Aorta (tissue), 5 donors: ENCODE measurements around the gene RNF10. TPM values are rescaled to one million over a fixed set of nuclear protein-coding genes. Genes with fewer than 3 reads are reported as not detected.
"Not testable (repeated sequence)": the region's sequence is repeated elsewhere in the genome, so short reads cannot be mapped to it uniquely, and the experiment has no call there.

Source experiments
- ATAC-seq: fragments of 200-7000 bp; cut with Tn5 transposase; one replicate; pipeline ENCODE4 v1.9.1; 2022; ENCODE audit warnings: moderate library complexity; ENCODE audit not compliant: low FRiP score
- DNase-seq, 2 donors: peaks; one replicate each; pipeline ENCODE4 v3.0.0-alpha.2; 2020
- H3K27ac ChIP-seq, 2 donors: one replicate each; pipeline ENCODE4 v1.5.1; 2013; ENCODE audit warnings: low read length in 2 of 2, mild to moderate bottlenecking in 2 of 2, moderate library complexity in 2 of 2, control low read depth in 1 of 2, inconsistent platforms in 1 of 2, low read depth in 1 of 2
- H3K27me3 ChIP-seq, 2 donors: one replicate each; pipeline ENCODE4 v1.6.1; 2013; ENCODE audit warnings: control low read depth in 1 of 2, low read length in 1 of 2, mild to moderate bottlenecking in 1 of 2, moderate library complexity in 1 of 2; ENCODE audit not compliant: insufficient read depth in 2 of 2, control insufficient read depth in 1 of 2
- H3K36me3 ChIP-seq, 2 donors: one replicate each; pipeline ENCODE4 v1.6.1; 2013; ENCODE audit warnings: control low read depth in 1 of 2, low read length in 1 of 2, mild to moderate bottlenecking in 1 of 2; ENCODE audit not compliant: insufficient read depth in 2 of 2, control insufficient read depth in 1 of 2
- H3K4me1 ChIP-seq, 2 donors: one replicate each; pipeline ENCODE4 v1.6.1; 2013; ENCODE audit warnings: low read length in 2 of 2, control low read depth in 1 of 2, mild to moderate bottlenecking in 1 of 2, moderate library complexity in 1 of 2; ENCODE audit not compliant: insufficient read depth in 2 of 2, control insufficient read depth in 1 of 2
- H3K4me3 ChIP-seq, 2 donors: one replicate each; pipeline ENCODE4 v1.5.1; 2013; ENCODE audit warnings: low read length in 2 of 2, control low read depth in 1 of 2, mild to moderate bottlenecking in 1 of 2
- H3K9me3 ChIP-seq: one replicate; pipeline ENCODE4 v1.6.1; 2013; ENCODE audit warnings: mild to moderate bottlenecking, low read length; ENCODE audit not compliant: control insufficient read depth
- WGBS, 2 donors: extraction: QIAGEN DNeasy Blood & Tissue Kit; methylation state at CpG; one replicate each; pipeline ENCODE4 v1.1.7; 2013; 5-methylcytosine and 5-hydroxymethylcytosine counted together
- intact Hi-C, 2 donors: fragments of 100-400 bp; cut with DNase I; formaldehyde crosslinking; loops; one replicate each; pipeline versions ENCODE4 v1.14.2 to v1.15.0; 2022
- polyA plus RNA-seq, 2 donors: library from polyadenylated mRNA; stranded (reverse); fragments of 200-250 nt; gene quantifications; one replicate each; pipeline ENCODE4 v1.2.3, GENCODE V29; 2013
- total RNA-seq, 2 donors: library from RNA; stranded (reverse); fragmentation: NEBNext Ultra II Directional; extraction: Animal tissue kit (Norgen Biotek cat#: 25700); gene quantifications; one replicate each; pipeline ENCODE4 v1.2.1, GENCODE V29; 2021
- donor health status: healthy with polysubstance abuse.
- donor health status: Bipolar disorder and iron deficiency.
- donor health status: DM: no; HTN: no; CAD: no.
- donor health status: DM: no; HTN: no; CAD: no.
- donor health status: DM: yes; HTN: yes; CAD: no.

The RNF10 gene
- total and polyA plus RNA-seq, 4 donors: 74.0 to 200 (median 170) TPM

- H3K36me3 ChIP-seq: no peaks in the 10 kb centered on the region
- intact Hi-C loops: no loop called here
- no peak overlapping the region for H3K4me3 ChIP-seq
- DNase-seq (no peak), ATAC-seq (no peak)
- WGBS, 2 donors: 88 to 94% methylated on average over 2 of the region's 2 CpGs
- H3K9me3 ChIP-seq: no peaks in the 10 kb centered on the region
- no peak overlapping the region for H3K27ac ChIP-seq
- H3K4me1 ChIP-seq: no peaks in the 10 kb centered on the region
- no peaks in the 10 kb centered on the region for H3K27me3 ChIP-seq
Observed at GRCh38 chr12:120515496-120515895, 18.7 kb upstream of the RNF10 start.

GRCh38 chr12:120519324-120519723, 14.8 kb upstream of the RNF10 start:
- intact Hi-C loops, DNase-seq, H3K27me3 ChIP-seq, H3K4me1 ChIP-seq, H3K27ac ChIP-seq, ATAC-seq, H3K4me3 ChIP-seq, H3K9me3 ChIP-seq, H3K36me3 ChIP-seq: not testable (repeated sequence)
- 95 to 97% methylated on average over 8 of the region's 8 CpGs for WGBS, 2 donors

GRCh38 chr12:120522568-120522967, 11.6 kb upstream of the RNF10 start:
- H3K27me3 ChIP-seq: no peaks in the 10 kb centered on the region
- H3K27ac ChIP-seq: no peak overlapping the region
- no peak overlapping the region for H3K4me3 ChIP-seq
- DNase-seq: no peak
- H3K4me1 ChIP-seq: no peaks in the 10 kb centered on the region
- no peaks in the 10 kb centered on the region for H3K36me3 ChIP-seq
- WGBS, 2 donors: 89 to 95% methylated on average over 9 of the region's 9 CpGs
- intact Hi-C loops: no loop called here
- H3K9me3 ChIP-seq: no peaks in the 10 kb centered on the region
- ATAC-seq: no peak

- Histone ChIP-seq H3K27ac (peak within 1 kb of the TSS in 1 of 2 donors; percentile 93), H3K4me1 (no peaks in the 10 kb centered on the region), H3K27me3 (no peaks in the 10 kb centered on the region), H3K9me3 (no peaks in the 10 kb centered on the region), H3K36me3 (no peaks in the 10 kb centered on the region), H3K4me3 (peak within 1 kb of the TSS; percentile 54 to 94)
- DNase-seq (peak; percentile 92 to 97), ATAC-seq (peak; percentile 97)
- WGBS, 2 donors: 1% methylated on average over 38 of the region's 38 CpGs
- intact Hi-C loops: loop anchor here in 1 of 2 donors (2.0 kb wide), 1 partner anchor 58 kb away; no protein-coding TSS in a partner anchor
Observed at GRCh38 chr12:120528861-120529525, 5.2 kb upstream of the RNF10 start, which contains the start of gene COQ5. Gene COQ5 (minus strand): TSS chr12:120529158. CDS start chr12:120529141, 17 bp downstream.

GRCh38 chr12:120529641-120530417, 4.3 kb upstream of the RNF10 start:
- intact Hi-C loops: loop anchor here in 1 of 2 donors (2.0 kb wide), 1 partner anchor 59 kb away; no protein-coding TSS in a partner anchor
- Histone ChIP-seq H3K27ac (peak overlapping the region in 1 of 2 donors; percentile 70), H3K36me3 (no peaks in the 10 kb centered on the region), H3K4me1 (no peaks in the 10 kb centered on the region), H3K4me3 (peak overlapping the region; percentile 54 to 94), H3K27me3 (no peaks in the 10 kb centered on the region), H3K9me3 (no peaks in the 10 kb centered on the region)
- no peak for DNase-seq
- WGBS, 2 donors: 23 to 26% methylated on average over 19 of the region's 19 CpGs
- ATAC-seq: no peak

GRCh38 chr12:120530418-120530761, 3.8 kb upstream of the RNF10 start:
- H3K4me3 ChIP-seq, intact Hi-C loops, H3K9me3 ChIP-seq, H3K27me3 ChIP-seq, DNase-seq, H3K4me1 ChIP-seq, H3K27ac ChIP-seq, H3K36me3 ChIP-seq, ATAC-seq: not testable (repeated sequence)

GRCh38 chr12:120532701-120533238, 1.4 kb upstream of the RNF10 start:
- DNase-seq: no peak
- no peak overlapping the region for H3K27ac ChIP-seq
- intact Hi-C loops: no loop called here
- no peak overlapping the region for H3K4me3 ChIP-seq
- WGBS, 2 donors: 75 to 78% methylated on average over 4 of the region's 4 CpGs
- peaks cover 7 to 8% of the 10 kb centered on the region in 2 donors for H3K4me1 ChIP-seq
- no peaks in the 10 kb centered on the region for H3K9me3 ChIP-seq
- H3K27me3 ChIP-seq: no peaks in the 10 kb centered on the region
- H3K36me3 ChIP-seq: no peaks in the 10 kb centered on the region
- no peak for ATAC-seq

- intact Hi-C loops: loop anchor here (5.0 kb wide), 1 partner anchor 38 kb away; the partner anchor contains the start of gene DYNLL1 (in 2 of the 2)
- H3K27ac ChIP-seq: peak overlapping the region; percentile 28 to 90
- H3K9me3 ChIP-seq: no peaks in the 10 kb centered on the region
- DNase-seq (peak in 1 of 2 donors; percentile 83), ATAC-seq (peak; percentile 56)
- no peaks in the 10 kb centered on the region for H3K27me3 ChIP-seq
- peaks cover 10 to 21% of the 10 kb centered on the region in 2 donors for H3K4me1 ChIP-seq
- no peaks in the 10 kb centered on the region for H3K36me3 ChIP-seq
- 2% methylated on average over 42 to 52 of the region's 52 CpGs for WGBS, 2 donors
- peak overlapping the region; percentile 54 to 93 for H3K4me3 ChIP-seq
Observed at GRCh38 chr12:120534703-120535655, 823 bp downstream of the RNF10 start.
